Stimulated activated CD8-positive, alpha-beta memory T cell treated with anti-CD3 and anti-CD28 coated beads, Interleukin-7, amount 100 ng/mL, for 1 hour (primary cell): Measurements from ENCODE around the gene GNA12.

Experiments used
- DNase-seq, 2 donors: peaks; one replicate each; pipeline ENCODE4 v3.0.0-alpha.2; 2020; ENCODE audit warnings: low read depth in 2 of 2

Gene GNA12

GRCh38 chr7:2782121-2782520, 62.0 kb downstream of the GNA12 start:
- DNase-seq, result no peak

GRCh38 chr7:2781636-2782035, 62.5 kb downstream of the GNA12 start:
- no peak for DNase-seq

- DNase-seq, result no peak
Measured at GRCh38 chr7:2779051-2779450, 65.1 kb downstream of the GNA12 start.

GRCh38 chr7:2777898-2778535, 66.1 kb downstream of the GNA12 start:
- no peak for DNase-seq

DNA sequence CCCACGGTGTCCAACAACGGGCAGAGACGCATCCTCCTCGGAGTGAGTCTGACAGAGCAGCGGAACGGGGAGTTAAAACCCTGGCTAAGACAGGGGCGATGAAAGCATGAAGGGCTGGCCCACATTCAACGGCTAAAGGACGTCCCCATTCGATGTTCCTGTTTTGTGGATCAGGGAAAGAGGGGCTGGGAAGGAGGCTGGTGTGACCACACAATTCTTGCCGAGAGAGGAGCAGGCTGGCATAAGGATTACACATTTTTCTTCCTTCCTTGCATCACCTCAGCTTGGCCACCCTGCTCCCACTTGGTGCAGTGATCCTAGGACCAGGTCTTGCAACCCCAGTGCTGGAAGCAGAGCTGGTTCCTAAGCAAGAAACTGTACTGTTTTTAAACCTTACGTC, 67.7 kb downstream of the GNA12 start:
- no peak for DNase-seq

DNA sequence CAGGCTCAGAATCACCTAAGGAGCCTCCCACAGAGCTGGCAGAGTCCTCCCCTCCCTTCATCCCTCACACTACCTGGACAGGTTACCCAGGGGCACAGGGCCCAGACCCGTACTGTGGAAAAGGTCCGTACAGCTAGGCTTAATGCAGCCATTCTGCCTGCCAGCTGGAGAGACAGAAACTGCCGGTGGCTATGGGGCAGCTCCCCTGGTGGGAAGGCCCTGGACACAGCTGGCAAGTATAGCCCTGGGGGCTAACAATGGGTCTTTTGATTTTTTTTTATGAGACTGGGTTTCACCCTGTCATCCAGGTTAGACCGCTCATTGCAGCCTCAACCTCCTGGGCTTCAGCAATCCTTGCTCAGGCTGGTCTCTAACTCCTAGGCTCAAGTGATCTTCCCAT, 68.3 kb downstream of the GNA12 start:
- DNase-seq, result no peak

DNA sequence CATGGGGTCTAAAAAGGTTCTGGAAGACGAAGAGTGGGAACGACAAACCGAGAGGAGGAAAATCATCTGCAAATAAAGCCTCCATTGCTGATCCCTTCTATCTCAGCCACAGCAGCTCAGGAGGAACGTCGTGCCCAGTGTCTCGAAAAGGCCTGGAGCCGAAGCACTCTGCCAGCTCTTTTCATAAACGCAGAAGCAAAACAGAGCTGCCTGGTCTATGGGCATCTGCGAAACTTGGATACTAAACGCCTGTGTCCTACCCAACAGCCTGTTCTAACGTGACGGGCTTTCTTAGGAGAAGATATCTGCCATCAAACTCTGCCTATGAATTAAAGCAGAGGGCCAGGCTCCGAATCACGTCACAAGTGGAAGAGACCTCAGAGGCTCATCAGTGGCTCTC, 68.7 kb downstream of the GNA12 start:
- no peak for DNase-seq

- no peak for DNase-seq
Measured at GRCh38 chr7:2774935-2775334, 69.2 kb downstream of the GNA12 start.

DNA sequence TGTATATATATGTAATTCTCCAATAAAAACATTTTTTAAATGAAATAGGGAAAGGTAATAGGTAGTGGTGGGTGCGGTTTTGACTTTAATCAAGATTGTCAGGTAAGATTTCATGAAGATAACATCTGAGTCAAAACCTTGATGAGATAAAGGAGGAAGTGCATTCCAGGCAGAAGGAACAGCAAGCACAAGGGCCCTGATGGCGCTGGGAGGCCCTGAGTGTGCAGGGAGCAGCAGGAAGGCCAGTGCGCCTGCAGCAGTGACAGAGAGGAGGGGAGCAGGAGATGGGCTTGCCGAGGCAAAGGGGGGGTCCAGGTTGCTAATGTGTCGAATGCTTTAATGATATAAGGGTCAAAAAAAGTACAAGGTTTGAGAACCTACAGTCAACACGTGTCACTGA, 69.8 kb downstream of the GNA12 start:
- no peak for DNase-seq

DNA sequence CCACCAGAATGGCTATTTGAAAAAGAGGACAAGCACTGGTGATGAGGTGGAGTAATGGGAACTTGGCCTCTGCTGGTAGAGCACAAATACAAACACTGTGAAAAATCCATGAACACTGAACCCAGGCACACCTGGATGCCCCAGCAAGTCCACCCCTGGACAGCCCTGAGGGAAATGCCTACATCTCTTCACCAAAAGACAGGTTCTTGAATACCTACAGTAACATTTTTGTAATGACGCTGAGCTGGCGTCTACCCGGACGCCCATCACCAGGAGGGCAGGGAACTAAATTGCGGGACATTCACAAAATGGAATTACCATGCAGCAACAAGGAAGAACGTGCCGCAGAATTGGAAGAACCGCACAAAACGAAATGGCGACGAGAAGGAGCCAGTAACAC, 70.5 kb downstream of the GNA12 start:
- no peak for DNase-seq

DNA sequence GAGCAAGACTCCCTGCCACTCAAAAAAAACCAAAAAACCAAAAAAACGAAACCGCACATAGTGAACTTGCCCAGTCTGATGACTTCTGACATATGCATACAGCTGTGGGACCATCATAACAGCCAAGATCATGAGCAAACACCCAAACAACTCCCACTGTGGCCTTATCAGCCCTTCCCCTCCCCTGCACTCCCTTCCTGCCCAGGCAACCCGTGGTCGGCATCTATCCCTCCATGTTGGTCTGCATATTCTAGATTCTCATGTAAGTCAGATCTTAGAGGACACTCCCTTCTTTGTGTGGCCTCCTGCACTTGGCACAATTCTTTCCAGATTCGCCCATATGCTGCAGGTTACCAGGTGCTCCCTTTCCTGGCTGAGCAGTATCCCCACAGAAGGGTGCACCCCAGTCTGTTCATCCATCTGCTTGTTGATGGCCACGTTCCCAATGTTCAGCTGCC, 72.8 kb downstream of the GNA12 start:
- no peak for DNase-seq

GRCh38 chr7:2764621-2765020, 79.5 kb downstream of the GNA12 start:
- no peak for DNase-seq

GRCh38 chr7:2763597-2763996, 80.5 kb downstream of the GNA12 start:
- DNase-seq, result no peak

GRCh38 chr7:2761801-2762497, 82.2 kb downstream of the GNA12 start:
- no peak for DNase-seq

- DNase-seq, result no peak
Measured at GRCh38 chr7:2761131-2761624, 82.9 kb downstream of the GNA12 start.

DNA sequence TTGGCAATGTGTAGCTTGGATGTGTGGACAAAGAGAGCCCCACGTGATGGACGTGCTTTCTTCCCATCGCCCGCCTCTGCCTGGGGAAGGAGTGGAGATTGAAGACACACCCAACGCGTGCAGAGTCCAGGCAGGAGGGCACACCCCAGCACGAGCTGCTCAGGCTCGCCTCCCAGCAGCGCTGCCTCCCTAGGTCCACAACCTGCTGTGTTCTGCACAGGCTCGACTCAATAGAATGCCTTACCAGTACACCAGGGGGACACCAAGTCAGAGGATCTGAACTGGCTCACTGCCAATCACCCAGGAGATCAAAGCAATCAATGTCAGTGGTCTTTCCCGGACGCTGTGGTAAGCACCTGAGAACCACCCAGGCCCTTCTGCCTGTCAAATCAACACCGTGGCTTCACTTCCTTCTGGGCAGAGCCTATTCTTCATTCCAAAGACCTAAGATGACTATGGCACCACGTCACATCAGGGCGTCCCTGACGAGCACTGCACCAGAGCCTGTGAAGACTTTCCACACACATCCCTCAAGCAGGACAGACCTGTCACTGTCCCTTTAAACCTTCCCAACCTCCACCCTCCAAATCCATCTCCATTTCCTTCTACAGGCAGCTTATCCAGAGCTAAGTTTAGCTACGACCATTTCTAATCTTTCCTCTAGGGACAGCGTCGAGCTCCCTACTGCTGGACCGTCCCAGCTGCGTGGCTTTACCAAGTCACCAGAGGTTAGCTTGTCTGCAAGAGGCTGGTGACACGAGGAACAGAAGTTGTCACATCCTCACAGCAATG, 83.8 kb downstream of the GNA12 start:
- DNase-seq, result no peak

GRCh38 chr7:2759736-2760097, 84.4 kb downstream of the GNA12 start:
- no peak for DNase-seq

GRCh38 chr7:2758673-2759616, 85.2 kb downstream of the GNA12 start:
- DNase-seq, result no peak

DNA sequence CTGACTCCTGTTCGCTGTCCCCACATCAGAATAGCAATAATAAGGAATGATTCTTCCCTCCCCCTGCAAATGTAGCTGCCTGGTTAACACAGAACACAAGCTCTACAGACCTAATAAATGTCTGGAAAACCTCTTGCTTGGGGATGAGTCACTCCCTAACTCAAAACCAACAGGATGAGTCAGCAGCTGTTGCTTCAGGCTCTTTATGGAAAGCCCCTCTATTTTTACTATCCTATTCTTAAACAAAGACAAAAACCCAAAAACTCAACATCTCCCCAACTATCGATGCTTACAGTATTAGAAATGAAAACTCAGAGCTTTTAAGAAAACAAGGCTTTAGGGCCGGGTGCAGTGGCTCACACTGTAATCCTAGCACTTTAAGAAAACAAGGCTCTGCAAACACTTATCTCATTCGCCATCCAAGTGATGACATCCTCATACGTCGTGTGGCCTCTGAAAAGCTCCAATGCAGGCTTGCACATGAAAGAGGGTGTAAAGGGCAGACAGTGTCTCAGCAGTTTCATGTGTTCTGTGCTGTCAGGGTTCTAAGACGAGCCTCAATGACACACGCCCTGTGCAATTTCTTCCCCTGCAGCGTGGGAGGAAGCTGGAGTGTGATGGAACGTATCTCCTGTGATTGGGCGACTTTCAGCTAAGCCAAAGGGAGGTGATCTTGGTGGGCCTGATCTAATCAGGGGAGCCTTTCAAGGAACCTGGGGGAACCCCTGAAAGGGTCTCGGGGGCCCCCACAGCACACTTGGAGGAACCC, 86.0 kb downstream of the GNA12 start:
- no peak for DNase-seq

DNA sequence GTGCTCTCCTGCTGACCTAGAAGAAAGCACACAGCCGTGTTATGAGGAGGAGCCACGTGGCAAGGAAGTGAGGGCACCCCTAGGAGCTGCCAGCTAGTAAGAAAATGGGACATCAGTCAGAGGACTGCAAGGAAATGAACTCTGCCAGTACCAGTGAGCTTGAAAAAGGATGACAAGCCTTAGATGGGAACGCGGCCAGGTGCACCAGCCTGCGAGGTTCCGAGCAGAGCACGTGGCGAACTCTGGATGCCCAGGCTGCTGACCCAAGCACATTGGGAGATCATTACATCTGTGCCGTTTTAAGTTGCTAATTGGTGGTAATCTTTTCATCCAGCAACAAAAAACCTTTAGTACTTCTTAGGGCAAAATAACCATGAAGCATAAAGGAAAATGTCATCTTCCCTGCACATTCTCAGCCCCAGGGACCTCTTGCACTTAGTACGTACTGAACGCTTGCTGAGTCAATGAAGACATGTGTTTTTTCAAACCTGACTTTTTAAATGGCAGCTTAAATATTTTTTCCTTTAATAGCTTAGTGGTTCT, 86.7 kb downstream of the GNA12 start:
- DNase-seq, result no peak

DNA sequence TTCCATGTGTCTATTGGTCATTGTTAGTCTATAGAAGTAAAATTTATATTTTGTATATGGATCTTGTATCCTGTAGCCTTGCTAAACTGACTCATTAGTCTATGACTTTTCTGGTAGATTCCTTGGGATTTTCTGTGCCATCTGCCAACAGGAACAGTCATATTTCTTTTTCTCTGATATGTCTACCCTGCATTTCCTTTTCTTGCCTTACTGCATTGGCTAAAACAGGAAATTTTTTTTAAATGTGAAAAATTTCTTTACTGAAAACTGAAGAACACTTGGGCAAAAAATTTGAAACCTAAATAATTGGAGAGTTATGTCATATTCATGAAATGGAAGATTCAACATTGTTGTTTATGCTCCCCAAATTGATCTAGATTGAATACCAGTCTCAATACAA, 88.6 kb downstream of the GNA12 start:
- DNase-seq, result no peak
